Neural progenitor cell (in vitro differentiated cells): ENCODE results near the gene ADAM8.

Source experiments
- CTCF ChIP-seq: fragments of 200-600 bp; sonication (generic); IDR thresholded peaks from 2 replicates; pipeline ENCODE4 v1.5.1; 2017; ENCODE audit warnings: antibody characterized with exemption, mild to moderate bottlenecking
- EZH2 ChIP-seq: fragments of 200-600 bp; sonication (generic); IDR thresholded peaks from 2 replicates; pipeline ENCODE4 v1.6.1; 2017; ENCODE audit warnings: antibody characterized with exemption, mild to moderate bottlenecking, moderate library complexity
- EZH2phosphoT487 ChIP-seq: fragments of 200-600 bp; sonication (generic); IDR thresholded peaks from 2 replicates; pipeline ENCODE4 v1.6.1; 2017; ENCODE audit warnings: antibody characterized with exemption

- no peak for TF ChIP-seq CTCF
- no peak for TF ChIP-seq EZH2
- no peak for TF ChIP-seq EZH2phosphoT487
These were observed 19.0 kb upstream of the ADAM8 start for GRCh38 chr10:133295426-133296320.
